Kidney (tissue), 14 donors: Measurements from ENCODE around the gene ZNF44. TPM values are rescaled to one million over a fixed set of nuclear protein-coding genes. Genes with fewer than 3 reads are reported as not detected.
A peak's percentile ranks its signal among the peaks of the same experiment; 100 is the strongest.

ENCODE experiments used
- DNase-seq, 5 donors: peaks; one replicate each; pipeline ENCODE4 v3.0.0-alpha.2; 2013 to 2020
- FAIRE-seq: peaks from 2 replicates; lab custom pipeline; 2012; peaks lifted over from hg19 to GRCh38; lab: Jason Lieb, UNC
- H3K27ac ChIP-seq, 2 donors: one replicate each; pipeline ENCODE4 v1.7.0; 2013; ENCODE audit warnings: low read depth in 2 of 2, low read length in 2 of 2, inconsistent platforms in 1 of 2
- H3K27me3 ChIP-seq: one replicate; pipeline ENCODE4 v1.7.1; 2013; ENCODE audit warnings: low read length, inconsistent platforms; ENCODE audit not compliant: control insufficient read depth, insufficient read depth
- H3K36me3 ChIP-seq, 3 donors: one replicate each; pipeline versions ENCODE4 v1.7.0 to v1.7.1; 2013; ENCODE audit warnings: low read length in 3 of 3, control low read depth in 1 of 3, inconsistent platforms in 1 of 3; ENCODE audit not compliant: insufficient read depth in 3 of 3, control insufficient read depth in 2 of 3
- H3K4me1 ChIP-seq, 3 donors: one replicate each; pipeline versions ENCODE4 v1.7.0 to v1.7.1; 2013; ENCODE audit warnings: low read length in 3 of 3, inconsistent platforms in 1 of 3, low read depth in 1 of 3; ENCODE audit not compliant: control insufficient read depth in 2 of 3, insufficient read depth in 2 of 3
- H3K4me3 ChIP-seq, 3 donors: one replicate each; pipeline versions ENCODE4 v1.7.0 to v1.8.1; 2013; ENCODE audit warnings: low read length in 3 of 3, control low read depth in 1 of 3, inconsistent platforms in 1 of 3
- H3K9ac ChIP-seq, 3 donors: one replicate each; pipeline versions ENCODE4 v1.7.0 to v1.7.1; 2013; ENCODE audit warnings: low read length in 3 of 3, control low read depth in 1 of 3, inconsistent platforms in 1 of 3
- H3K9me3 ChIP-seq, 3 donors: one replicate each; pipeline versions ENCODE4 v1.7.0 to v1.7.1; 2013; ENCODE audit warnings: low read length in 3 of 3, control low read depth in 1 of 3, inconsistent platforms in 1 of 3; ENCODE audit not compliant: control insufficient read depth in 2 of 3, insufficient read depth in 1 of 3
- intact Hi-C: fragments of 100-400 bp; cut with DNase I; formaldehyde crosslinking; loops from one replicate; pipeline ENCODE4 v1.11.1; 2022
- polyA plus RNA-seq: library from polyadenylated mRNA; stranded (reverse); fragments of 350-450 nt; fragmentation: Illumina TruSeq; extraction: RNeasy Lipid Tissue Mini Kit (QIAGEN cat#74804); gene quantifications from one replicate; pipeline ENCODE4 v1.2.3, GENCODE V29; 2014; ENCODE audit warnings: low read depth, low replicate concordance; ENCODE audit not compliant: insufficient read depth
- total RNA-seq: library from RNA; stranded (reverse); fragmentation: NEBNext Ultra II Directional; extraction: Animal tissue kit (Norgen Biotek cat#: 25700); gene quantifications from one replicate; pipeline ENCODE4 v1.2.1, GENCODE V29; 2021
- TF ChIP-seq, protein P1 (sequence below): IDR thresholded peaks from 3 replicates; pipeline ENCODE4 v1.5.1; 2012; ENCODE audit warnings: mild to moderate bottlenecking, moderate library complexity, borderline replicate concordance; ENCODE audit not compliant: insufficient read depth; ENCODE audit errors: extremely low read depth
- donor health status: control.
- donor health status: control.
- donor health status: control.
- donor health status: control.
- donor health status: control.
- donor health status: DM: yes; HTN: yes; CAD: no.
- donor health status: Normal renal cell carcinoma (clear cell type).

The ZNF44 gene
- total and polyA plus RNA-seq, 2 donors from 2014 or later, result 27.1 to 35.5 TPM

DNA sequence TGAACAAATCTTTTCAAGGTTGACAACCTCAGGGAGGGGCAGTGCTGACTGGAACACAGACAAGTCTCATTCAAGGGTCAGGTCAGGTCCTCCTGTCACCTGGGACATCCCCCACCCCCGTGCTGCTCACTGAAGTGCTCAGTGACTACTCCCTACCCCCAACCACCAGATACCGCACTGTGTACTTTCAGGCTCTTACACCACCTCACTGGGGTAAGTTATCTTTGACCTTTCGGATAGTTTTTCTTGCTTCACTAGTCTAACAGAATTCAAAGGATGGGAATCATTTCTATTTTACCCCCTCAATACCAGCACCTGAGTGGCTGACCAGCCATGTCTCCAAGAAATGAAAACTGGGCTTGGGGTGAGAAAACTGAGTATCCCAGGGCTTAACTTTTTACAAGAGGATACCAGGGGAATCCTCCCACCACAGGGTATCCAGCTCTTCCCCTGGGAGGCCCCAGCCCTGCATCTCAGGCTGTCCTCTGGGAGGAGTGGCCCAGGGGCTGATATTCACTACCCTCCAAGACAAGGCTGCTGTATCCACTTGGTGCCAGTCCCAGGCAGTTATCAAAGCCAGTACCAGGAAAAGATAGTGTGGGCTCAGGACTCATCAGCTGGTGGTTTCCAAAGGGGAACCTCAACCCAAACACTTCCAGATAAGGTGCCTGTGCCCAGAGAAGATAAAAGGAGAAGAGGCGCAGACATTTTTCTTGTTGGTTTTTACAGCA is 36.7 kb upstream of the ZNF44 start:
- Histone ChIP-seq H3K36me3 (no peaks in the 10 kb centered on the region), H3K4me3 (no peak overlapping the region), H3K4me1 (peaks cover 0 to 14% (median 5%) of the 10 kb centered on the region in 3 donors), H3K9ac (no peak overlapping the region), H3K27ac (peak overlapping the region; percentile 35 to 78), H3K9me3 (no peaks in the 10 kb centered on the region), H3K27me3 (no peaks in the 10 kb centered on the region)
- TF ChIP-seq, protein P1, sequence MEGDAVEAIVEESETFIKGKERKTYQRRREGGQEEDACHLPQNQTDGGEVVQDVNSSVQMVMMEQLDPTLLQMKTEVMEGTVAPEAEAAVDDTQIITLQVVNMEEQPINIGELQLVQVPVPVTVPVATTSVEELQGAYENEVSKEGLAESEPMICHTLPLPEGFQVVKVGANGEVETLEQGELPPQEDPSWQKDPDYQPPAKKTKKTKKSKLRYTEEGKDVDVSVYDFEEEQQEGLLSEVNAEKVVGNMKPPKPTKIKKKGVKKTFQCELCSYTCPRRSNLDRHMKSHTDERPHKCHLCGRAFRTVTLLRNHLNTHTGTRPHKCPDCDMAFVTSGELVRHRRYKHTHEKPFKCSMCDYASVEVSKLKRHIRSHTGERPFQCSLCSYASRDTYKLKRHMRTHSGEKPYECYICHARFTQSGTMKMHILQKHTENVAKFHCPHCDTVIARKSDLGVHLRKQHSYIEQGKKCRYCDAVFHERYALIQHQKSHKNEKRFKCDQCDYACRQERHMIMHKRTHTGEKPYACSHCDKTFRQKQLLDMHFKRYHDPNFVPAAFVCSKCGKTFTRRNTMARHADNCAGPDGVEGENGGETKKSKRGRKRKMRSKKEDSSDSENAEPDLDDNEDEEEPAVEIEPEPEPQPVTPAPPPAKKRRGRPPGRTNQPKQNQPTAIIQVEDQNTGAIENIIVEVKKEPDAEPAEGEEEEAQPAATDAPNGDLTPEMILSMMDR, result no peak
- peak in 4 of 5 donors; percentile 10 to 45 (median 30) for DNase-seq
- intact Hi-C loops, result no loop called here
- FAIRE-seq, result no peak

DNA sequence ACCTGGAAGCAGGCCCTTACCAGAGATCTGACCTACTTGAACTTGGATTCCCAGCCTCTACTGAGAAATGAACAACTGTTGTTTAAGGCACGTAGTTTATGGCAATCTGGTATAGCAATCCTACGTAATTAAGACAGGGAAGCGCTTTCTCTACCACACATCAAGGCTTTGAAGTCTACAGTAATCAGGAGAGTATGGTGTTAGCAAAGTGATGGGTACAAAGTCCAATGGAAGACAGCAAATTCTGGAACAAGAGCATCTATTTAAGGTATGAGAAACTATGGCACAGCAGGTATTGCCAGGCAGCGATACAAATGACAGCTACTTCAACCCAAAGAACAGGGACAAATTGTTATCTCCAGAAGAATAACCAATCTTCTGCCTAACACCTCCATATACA is 35.7 kb upstream of the ZNF44 start:
- Histone ChIP-seq H3K9ac (no peak overlapping the region), H3K9me3 (no peaks in the 10 kb centered on the region), H3K4me3 (no peak overlapping the region), H3K36me3 (no peaks in the 10 kb centered on the region), H3K4me1 (peaks cover 0 to 14% (median 5%) of the 10 kb centered on the region in 3 donors), H3K27ac (no peak overlapping the region), H3K27me3 (no peaks in the 10 kb centered on the region)
- TF ChIP-seq, protein P1, result no peak
- intact Hi-C loops, result no loop called here
- no peak for DNase-seq
- FAIRE-seq, result no peak

DNA sequence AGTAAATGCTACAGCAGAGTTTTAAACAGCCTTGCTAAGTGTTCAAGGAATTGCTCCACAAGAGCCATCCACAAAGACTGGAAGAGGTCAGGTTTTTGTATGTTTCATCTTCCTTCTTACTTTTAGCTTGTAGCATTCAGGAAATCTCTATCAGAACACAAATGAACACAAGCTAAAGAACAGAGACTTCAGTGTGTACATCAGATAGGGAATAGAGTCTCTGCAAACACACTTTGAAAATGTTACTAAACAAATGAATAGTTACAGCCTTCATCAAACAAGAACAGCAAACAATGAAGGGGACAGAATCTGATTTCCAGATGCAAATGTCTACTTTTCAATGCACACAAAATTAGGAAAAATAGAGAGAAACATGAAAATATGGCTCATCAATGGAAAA is 31.0 kb upstream of the ZNF44 start:
- TF ChIP-seq, protein P1, result no peak
- H3K36me3 ChIP-seq, result peaks cover 0 to 5% (median 5%) of the 10 kb centered on the region in 3 donors
- H3K27me3 ChIP-seq, result no peaks in the 10 kb centered on the region
- no peak overlapping the region for H3K27ac ChIP-seq
- DNase-seq, result no peak
- intact Hi-C loops, result no loop called here
- H3K9me3 ChIP-seq, result peaks cover 0 to 1% (median 0%) of the 10 kb centered on the region in 3 donors
- no peaks in the 10 kb centered on the region for H3K4me1 ChIP-seq
- no peak overlapping the region for H3K9ac ChIP-seq
- no peak for FAIRE-seq
- no peak overlapping the region for H3K4me3 ChIP-seq
